PC-3 (cell line): Measurements from ENCODE around the gene PTPN1.

Source experiments
- CTCF ChIP-seq: fragments of 300-600 bp; sonication (generic); conservative IDR thresholded peaks from 2 replicates; pipeline ENCODE4 v1.5.1; 2017; ENCODE audit warnings: antibody characterized with exemption, low read depth, mild to moderate bottlenecking, low read length
- EZH2 ChIP-seq: fragments of 300-600 bp; sonication (generic); IDR thresholded peaks from one replicate; pipeline ENCODE4 v1.6.1; 2017; ENCODE audit warnings: antibody characterized with exemption, mild to moderate bottlenecking, low read length; ENCODE audit not compliant: unreplicated experiment

- TF ChIP-seq CTCF, result no peak
- TF ChIP-seq EZH2, result no peak
These were observed 23.3 kb downstream of the PTPN1 start for GRCh38 chr20:50533464-50533863.
